HepG2 (cell line): Measurements from ENCODE around the gene BICDL2. TPM values are rescaled to one million over a fixed set of nuclear protein-coding genes. Genes with fewer than 3 reads are reported as not detected.

ENCODE experiments used
- BORCS8-MEF2B ChIP-seq: sonication (generic); formaldehyde crosslinking; IDR thresholded peaks from 2 replicates; pipeline ENCODE4 v1.8.0; 2022; ENCODE audit warnings: mild to moderate bottlenecking, missing genetic modification reagents
- ERF ChIP-seq: IDR thresholded peaks from 2 replicates; pipeline ENCODE4 v1.6.1; 2018; ENCODE audit warnings: missing biosample characterization, missing genetic modification reagents
- FOSL2 ChIP-seq: sonication (generic); formaldehyde crosslinking; IDR thresholded peaks from 2 replicates; pipeline ENCODE4 v1.4.0; 2020; ENCODE audit warnings: missing genetic modification reagents
- GLI4 ChIP-seq: sonication (generic); formaldehyde crosslinking; IDR thresholded peaks from 2 replicates; pipeline ENCODE4 v1.5.1; 2020; ENCODE audit warnings: missing genetic modification reagents, mild to moderate bottlenecking, moderate library complexity, borderline replicate concordance
- MED13 ChIP-seq: sonication (generic); formaldehyde crosslinking; IDR thresholded peaks from 2 replicates; pipeline ENCODE4 v1.5.0; 2020; ENCODE audit warnings: missing genetic modification reagents
- NKX3-1 ChIP-seq: sonication (generic); formaldehyde crosslinking; IDR thresholded peaks from 2 replicates; pipeline ENCODE4 v1.5.0; 2020; ENCODE audit warnings: missing genetic modification reagents
- NR2F2 ChIP-seq: IDR thresholded peaks from 2 replicates; pipeline ENCODE4 v1.6.1; 2012; ENCODE audit warnings: low read depth, inconsistent platforms, borderline replicate concordance
- PHF21A ChIP-seq: sonication (generic); formaldehyde crosslinking; IDR thresholded peaks from 2 replicates; pipeline ENCODE4 v1.5.0; 2020; ENCODE audit warnings: mild to moderate bottlenecking, missing genetic modification reagents
- TAF1 ChIP-seq: sonication (generic); formaldehyde crosslinking; IDR thresholded peaks from 2 replicates; pipeline ENCODE4 v1.4.0; 2020; ENCODE audit warnings: missing genetic modification reagents
- THAP9 ChIP-seq: sonication (generic); formaldehyde crosslinking; IDR thresholded peaks from 2 replicates; pipeline ENCODE4; 2020; ENCODE audit warnings: missing genetic modification reagents, mild to moderate bottlenecking, borderline replicate concordance
- TOE1 ChIP-seq: sonication (generic); formaldehyde crosslinking; IDR thresholded peaks from 2 replicates; pipeline ENCODE4 v1.4.0; 2020; ENCODE audit warnings: mild to moderate bottlenecking, missing genetic modification reagents
- YY1 ChIP-seq: IDR thresholded peaks from 2 replicates; pipeline ENCODE4 v1.6.1; 2011; ENCODE audit warnings: low read length, low read depth, moderate library complexity, mild to moderate bottlenecking; ENCODE audit not compliant: insufficient read depth, insufficient replicate concordance
- ZBTB14 ChIP-seq: sonication (generic); formaldehyde crosslinking; IDR thresholded peaks from 2 replicates; pipeline ENCODE4 v1.4.0; 2020; ENCODE audit warnings: missing genetic modification reagents
- ZBTB44 ChIP-seq: sonication (generic); formaldehyde crosslinking; IDR thresholded peaks from 2 replicates; pipeline ENCODE4 v1.4.0; 2020; ENCODE audit warnings: missing genetic modification reagents
- ZHX1 ChIP-seq: sonication (generic); formaldehyde crosslinking; IDR thresholded peaks from 2 replicates; pipeline ENCODE4 v1.8.1; 2022; ENCODE audit warnings: low read depth, mild to moderate bottlenecking, missing genetic modification reagents
- ZNF24 ChIP-seq: fragments of 450-650 bp; IDR thresholded peaks from 2 replicates; pipeline ENCODE4 v1.6.1; 2017; ENCODE audit warnings: antibody characterized with exemption, mild to moderate bottlenecking
- ZNF326 ChIP-seq: sonication (generic); formaldehyde crosslinking; IDR thresholded peaks from 2 replicates; pipeline ENCODE4 v1.4.0; 2020; ENCODE audit warnings: missing genetic modification reagents, borderline replicate concordance
- ZNF598 ChIP-seq: sonication (generic); formaldehyde crosslinking; IDR thresholded peaks from 2 replicates; pipeline ENCODE4 v1.5.1; 2020; ENCODE audit warnings: mild to moderate bottlenecking, missing genetic modification reagents, borderline replicate concordance
- polyA plus RNA-seq, 8 experiments: library from polyadenylated mRNA; depleted of rRNA in 3 of 8; stranded (reverse) in 7 of 8; unstranded in 1 of 8; fragments of >200 nt; fragmentation: Illumina TruSeq in 4 of 8; extraction: Trizol in 4 of 8; gene quantifications; 2 replicates each; pipeline versions ENCODE4 v1.2.1 to v1.2.3, GENCODE V29; 2011 to 2016; ENCODE audit warnings: low read depth in 4 of 8, missing spikeins in 1 of 8, mixed read lengths in 1 of 8; ENCODE audit not compliant: insufficient read depth in 1 of 8
- total RNA-seq, 5 experiments: library from RNA; depleted of rRNA; stranded (reverse); fragments of >200 nt; fragmentation: Illumina TruSeq; extraction: Trizol; gene quantifications; 2 replicates each; pipeline ENCODE4 v1.2.3, GENCODE V29; 2016; ENCODE audit warnings: low read depth in 1 of 5

BICDL2 gene
- total and polyA plus RNA-seq, 2 of the 13 experiments (the other 11 are each of a cell fraction or from before 2014, with no cell fraction given) = 0.12 TPM; not detected in 1

- no peak for TF ChIP-seq ZNF326 (CRISPR knock-in tag)
- TF ChIP-seq ZHX1 = no peak
- TF ChIP-seq YY1 = no peak
- no peak for TF ChIP-seq TOE1 (CRISPR knock-in tag)
- TF ChIP-seq ERF = no peak; the same call in 1 of the 2 replicates
- TF ChIP-seq ZBTB44 (CRISPR knock-in tag) = no peak
- TF ChIP-seq PHF21A (CRISPR knock-in tag) = no peak
- no peak for TF ChIP-seq MED13 (CRISPR knock-in tag)
- TF ChIP-seq FOSL2 (CRISPR knock-in tag) = peak; percentile 33; the same call in 1 of the 2 replicates
- TF ChIP-seq NKX3-1 (CRISPR knock-in tag) = no peak
- no peak for TF ChIP-seq TAF1 (CRISPR knock-in tag)
- TF ChIP-seq GLI4 (CRISPR knock-in tag) = no peak
- no peak for TF ChIP-seq THAP9 (CRISPR knock-in tag)
- TF ChIP-seq ZNF598 (CRISPR knock-in tag) = no peak
- no peak for TF ChIP-seq ZNF24
- TF ChIP-seq NR2F2 = no peak
- TF ChIP-seq ZBTB14 (CRISPR knock-in tag) = no peak
- no peak for TF ChIP-seq BORCS8-MEF2B (CRISPR knock-in tag)
Measured at GRCh38 chr16:3017794-3018506, 18.8 kb downstream of the BICDL2 start, which contains the start of gene CLDN6 (continued).
